ENCODE data around the gene TEX38. TPM values are rescaled to one million over a fixed set of nuclear protein-coding genes. Genes with fewer than 3 reads are reported as not detected.
"Not testable (repeated sequence)": the region's sequence is repeated elsewhere in the genome, so short reads cannot be mapped to it uniquely, and the experiment has no call there.

The TEX38 gene
- total and polyA plus RNA-seq, 4 donors = not detected

DNA sequence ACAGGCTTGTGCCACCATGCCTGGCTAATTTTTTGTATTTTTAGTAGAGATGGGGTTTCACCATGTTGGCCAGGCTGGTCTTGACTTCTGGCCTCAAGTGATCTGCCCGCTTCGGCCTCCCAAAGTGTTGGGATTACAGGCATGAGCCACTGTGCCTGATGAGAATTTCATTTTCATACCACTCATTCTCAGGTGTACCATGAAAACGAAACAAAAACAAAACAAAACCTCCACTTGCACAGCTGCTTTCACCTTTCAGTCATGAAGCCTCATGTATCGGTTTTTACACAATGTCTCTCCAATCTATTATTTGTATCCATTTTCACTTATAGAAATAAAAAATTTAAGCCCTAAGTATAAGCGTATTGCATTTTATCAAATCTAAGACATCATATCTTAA lies 11.5 kb upstream of the TEX38 start:
- not testable (repeated sequence) for H3K4me1 ChIP-seq (ENCODE audit: control insufficient read depth in 4 of 4, insufficient read depth in 4 of 4, low read length in 3 of 4); H3K9ac ChIP-seq (ENCODE audit: low read depth in 1 of 2, low read length in 2 of 2); DNase-seq (ENCODE audit: low spot score); H3K9me3 ChIP-seq (ENCODE audit: control insufficient read depth in 4 of 4, low read length in 3 of 4); H3K27ac ChIP-seq (ENCODE audit: low read depth in 1 of 2, low read length in 2 of 2); H3K4me3 ChIP-seq (ENCODE audit: low read depth in 1 of 3, low read length in 3 of 3); H3K27me3 ChIP-seq (ENCODE audit: control insufficient read depth in 4 of 4, insufficient read depth in 4 of 4, low read length in 3 of 4)
- peaks cover 2 to 42% (median 27%) of the 10 kb centered on the region in 4 donors for H3K36me3 ChIP-seq (ENCODE audit: control insufficient read depth in 4 of 4, insufficient read depth in 3 of 4, low read depth in 1 of 4, low read length in 3 of 4)
- 96% methylated on average over 5 of the region's 5 CpGs for WGBS

DNA sequence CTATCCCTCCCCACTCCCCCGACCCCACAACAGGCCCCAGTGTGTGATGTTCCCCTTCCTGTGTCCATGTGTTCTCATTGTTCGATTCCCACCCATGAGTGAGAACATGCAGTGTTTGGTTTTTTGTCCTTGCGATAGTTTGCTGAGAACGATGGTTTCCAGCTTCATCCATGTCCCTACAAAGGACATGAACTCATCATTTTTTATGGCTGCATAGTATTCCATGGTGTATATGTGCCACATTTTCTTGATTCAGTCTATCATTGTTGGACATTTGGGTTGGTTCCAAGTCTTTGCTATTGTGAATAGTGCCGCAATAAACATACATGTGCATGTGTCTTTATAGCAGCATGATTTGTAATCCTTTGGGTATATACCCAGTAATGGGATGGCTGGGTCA lies 8.7 kb upstream of the TEX38 start:
- H3K4me1 ChIP-seq (ENCODE audit: control insufficient read depth in 4 of 4, insufficient read depth in 4 of 4, low read length in 3 of 4) = peaks cover 0 to 13% (median 10%) of the 10 kb centered on the region in 4 donors
- H3K27me3 ChIP-seq (ENCODE audit: control insufficient read depth in 4 of 4, insufficient read depth in 4 of 4, low read length in 3 of 4); H3K9ac ChIP-seq (ENCODE audit: low read depth in 1 of 2, low read length in 2 of 2); H3K9me3 ChIP-seq (ENCODE audit: control insufficient read depth in 4 of 4, low read length in 3 of 4); H3K4me3 ChIP-seq (ENCODE audit: low read depth in 1 of 3, low read length in 3 of 3); DNase-seq (ENCODE audit: low spot score); H3K27ac ChIP-seq (ENCODE audit: low read depth in 1 of 2, low read length in 2 of 2): not testable (repeated sequence)
- H3K36me3 ChIP-seq (ENCODE audit: control insufficient read depth in 4 of 4, insufficient read depth in 3 of 4, low read depth in 1 of 4, low read length in 3 of 4) = peaks cover 2 to 23% (median 10%) of the 10 kb centered on the region in 4 donors
- 94% methylated on average over 4 of the region's 5 CpGs for WGBS

DNA sequence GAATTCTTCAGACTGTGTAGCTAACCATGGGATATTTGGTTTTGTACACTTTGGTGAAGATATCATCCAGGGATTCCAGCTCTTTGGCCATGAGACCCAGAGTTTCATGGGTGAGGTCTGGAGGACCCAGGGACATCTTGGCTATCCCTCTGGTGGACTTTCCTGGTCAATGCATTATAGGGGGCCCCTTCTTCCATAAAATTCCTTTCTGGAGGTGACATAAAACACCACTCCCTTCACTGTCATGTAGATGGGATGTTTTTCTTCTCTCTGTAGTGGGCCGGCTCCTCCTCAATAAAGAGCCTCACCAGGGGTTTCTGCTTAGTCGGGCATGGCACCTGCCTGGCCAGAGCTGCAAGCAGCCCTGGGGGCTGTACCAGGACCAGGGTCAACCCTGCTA lies 5.7 kb upstream of the TEX38 start:
- no peak for DNase-seq (ENCODE audit: low spot score)
- Histone ChIP-seq H3K9ac (ENCODE audit: low read depth in 1 of 2, low read length in 2 of 2) (no peak overlapping the region), H3K36me3 (ENCODE audit: control insufficient read depth in 4 of 4, insufficient read depth in 3 of 4, low read depth in 1 of 4, low read length in 3 of 4) (peaks cover 2 to 15% (median 5%) of the 10 kb centered on the region in 4 donors), H3K4me1 (ENCODE audit: control insufficient read depth in 4 of 4, insufficient read depth in 4 of 4, low read length in 3 of 4) (peaks cover 0 to 17% (median 13%) of the 10 kb centered on the region in 4 donors), H3K27ac (ENCODE audit: low read depth in 1 of 2, low read length in 2 of 2) (no peak overlapping the region), H3K4me3 (ENCODE audit: low read depth in 1 of 3, low read length in 3 of 3) (no peak overlapping the region), H3K27me3 (ENCODE audit: control insufficient read depth in 4 of 4, insufficient read depth in 4 of 4, low read length in 3 of 4) (no peaks in the 10 kb centered on the region), H3K9me3 (ENCODE audit: control insufficient read depth in 4 of 4, low read length in 3 of 4) (no peaks in the 10 kb centered on the region)
- TF ChIP-seq FOXA1 (IDR thresholded peaks at IDR 0.05) (no peak), YY1 (IDR thresholded peaks at IDR 0.05) (no peak), HNF4A (conservative IDR thresholded peaks at IDR 0.05) (no peak), SP1 (IDR thresholded peaks at IDR 0.05) (no peak), HNF4G (IDR thresholded peaks at IDR 0.05) (no peak), RAD21 (IDR thresholded peaks at IDR 0.05) (no peak), RXRA (IDR thresholded peaks at IDR 0.05) (no peak), GABPA (IDR thresholded peaks at IDR 0.05 in 1 of 2, conservative IDR thresholded peaks at IDR 0.05 in 1 of 2) (no peak), JUND (IDR thresholded peaks at IDR 0.05) (no peak), TAF1 (conservative IDR thresholded peaks at IDR 0.05) (no peak), FOXA2 (IDR thresholded peaks at IDR 0.05) (no peak), NR2F2 (IDR thresholded peaks at IDR 0.05) (no peak), EGR1 (IDR thresholded peaks at IDR 0.05; ENCODE audit: low read depth in 2 of 2) (no peak)
- TF ChIP-seq, protein P1, sequence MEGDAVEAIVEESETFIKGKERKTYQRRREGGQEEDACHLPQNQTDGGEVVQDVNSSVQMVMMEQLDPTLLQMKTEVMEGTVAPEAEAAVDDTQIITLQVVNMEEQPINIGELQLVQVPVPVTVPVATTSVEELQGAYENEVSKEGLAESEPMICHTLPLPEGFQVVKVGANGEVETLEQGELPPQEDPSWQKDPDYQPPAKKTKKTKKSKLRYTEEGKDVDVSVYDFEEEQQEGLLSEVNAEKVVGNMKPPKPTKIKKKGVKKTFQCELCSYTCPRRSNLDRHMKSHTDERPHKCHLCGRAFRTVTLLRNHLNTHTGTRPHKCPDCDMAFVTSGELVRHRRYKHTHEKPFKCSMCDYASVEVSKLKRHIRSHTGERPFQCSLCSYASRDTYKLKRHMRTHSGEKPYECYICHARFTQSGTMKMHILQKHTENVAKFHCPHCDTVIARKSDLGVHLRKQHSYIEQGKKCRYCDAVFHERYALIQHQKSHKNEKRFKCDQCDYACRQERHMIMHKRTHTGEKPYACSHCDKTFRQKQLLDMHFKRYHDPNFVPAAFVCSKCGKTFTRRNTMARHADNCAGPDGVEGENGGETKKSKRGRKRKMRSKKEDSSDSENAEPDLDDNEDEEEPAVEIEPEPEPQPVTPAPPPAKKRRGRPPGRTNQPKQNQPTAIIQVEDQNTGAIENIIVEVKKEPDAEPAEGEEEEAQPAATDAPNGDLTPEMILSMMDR (IDR thresholded peaks at IDR 0.05; ENCODE audit: low read depth, low read length, missing input control) = no peak
- TF ChIP-seq, protein P2, sequence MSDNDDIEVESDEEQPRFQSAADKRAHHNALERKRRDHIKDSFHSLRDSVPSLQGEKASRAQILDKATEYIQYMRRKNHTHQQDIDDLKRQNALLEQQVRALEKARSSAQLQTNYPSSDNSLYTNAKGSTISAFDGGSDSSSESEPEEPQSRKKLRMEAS (IDR thresholded peaks at IDR 0.05) = no peak
- TF ChIP-seq, protein P3, sequence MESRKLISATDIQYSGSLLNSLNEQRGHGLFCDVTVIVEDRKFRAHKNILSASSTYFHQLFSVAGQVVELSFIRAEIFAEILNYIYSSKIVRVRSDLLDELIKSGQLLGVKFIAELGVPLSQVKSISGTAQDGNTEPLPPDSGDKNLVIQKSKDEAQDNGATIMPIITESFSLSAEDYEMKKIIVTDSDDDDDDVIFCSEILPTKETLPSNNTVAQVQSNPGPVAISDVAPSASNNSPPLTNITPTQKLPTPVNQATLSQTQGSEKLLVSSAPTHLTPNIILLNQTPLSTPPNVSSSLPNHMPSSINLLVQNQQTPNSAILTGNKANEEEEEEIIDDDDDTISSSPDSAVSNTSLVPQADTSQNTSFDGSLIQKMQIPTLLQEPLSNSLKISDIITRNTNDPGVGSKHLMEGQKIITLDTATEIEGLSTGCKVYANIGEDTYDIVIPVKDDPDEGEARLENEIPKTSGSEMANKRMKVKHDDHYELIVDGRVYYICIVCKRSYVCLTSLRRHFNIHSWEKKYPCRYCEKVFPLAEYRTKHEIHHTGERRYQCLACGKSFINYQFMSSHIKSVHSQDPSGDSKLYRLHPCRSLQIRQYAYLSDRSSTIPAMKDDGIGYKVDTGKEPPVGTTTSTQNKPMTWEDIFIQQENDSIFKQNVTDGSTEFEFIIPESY (IDR thresholded peaks at IDR 0.05) = no peak
- TF ChIP-seq, protein P4, sequence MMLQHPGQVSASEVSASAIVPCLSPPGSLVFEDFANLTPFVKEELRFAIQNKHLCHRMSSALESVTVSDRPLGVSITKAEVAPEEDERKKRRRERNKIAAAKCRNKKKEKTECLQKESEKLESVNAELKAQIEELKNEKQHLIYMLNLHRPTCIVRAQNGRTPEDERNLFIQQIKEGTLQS (IDR thresholded peaks at IDR 0.05) = no peak
- TF ChIP-seq, protein P5, sequence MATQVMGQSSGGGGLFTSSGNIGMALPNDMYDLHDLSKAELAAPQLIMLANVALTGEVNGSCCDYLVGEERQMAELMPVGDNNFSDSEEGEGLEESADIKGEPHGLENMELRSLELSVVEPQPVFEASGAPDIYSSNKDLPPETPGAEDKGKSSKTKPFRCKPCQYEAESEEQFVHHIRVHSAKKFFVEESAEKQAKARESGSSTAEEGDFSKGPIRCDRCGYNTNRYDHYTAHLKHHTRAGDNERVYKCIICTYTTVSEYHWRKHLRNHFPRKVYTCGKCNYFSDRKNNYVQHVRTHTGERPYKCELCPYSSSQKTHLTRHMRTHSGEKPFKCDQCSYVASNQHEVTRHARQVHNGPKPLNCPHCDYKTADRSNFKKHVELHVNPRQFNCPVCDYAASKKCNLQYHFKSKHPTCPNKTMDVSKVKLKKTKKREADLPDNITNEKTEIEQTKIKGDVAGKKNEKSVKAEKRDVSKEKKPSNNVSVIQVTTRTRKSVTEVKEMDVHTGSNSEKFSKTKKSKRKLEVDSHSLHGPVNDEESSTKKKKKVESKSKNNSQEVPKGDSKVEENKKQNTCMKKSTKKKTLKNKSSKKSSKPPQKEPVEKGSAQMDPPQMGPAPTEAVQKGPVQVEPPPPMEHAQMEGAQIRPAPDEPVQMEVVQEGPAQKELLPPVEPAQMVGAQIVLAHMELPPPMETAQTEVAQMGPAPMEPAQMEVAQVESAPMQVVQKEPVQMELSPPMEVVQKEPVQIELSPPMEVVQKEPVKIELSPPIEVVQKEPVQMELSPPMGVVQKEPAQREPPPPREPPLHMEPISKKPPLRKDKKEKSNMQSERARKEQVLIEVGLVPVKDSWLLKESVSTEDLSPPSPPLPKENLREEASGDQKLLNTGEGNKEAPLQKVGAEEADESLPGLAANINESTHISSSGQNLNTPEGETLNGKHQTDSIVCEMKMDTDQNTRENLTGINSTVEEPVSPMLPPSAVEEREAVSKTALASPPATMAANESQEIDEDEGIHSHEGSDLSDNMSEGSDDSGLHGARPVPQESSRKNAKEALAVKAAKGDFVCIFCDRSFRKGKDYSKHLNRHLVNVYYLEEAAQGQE (IDR thresholded peaks at IDR 0.05) = no peak
- WGBS = 98% methylated on average over 2 of the region's 2 CpGs
